A549 (cell line): ENCODE measurements around the gene RNF26. TPM values are rescaled to one million over a fixed set of nuclear protein-coding genes. Genes with fewer than 3 reads are reported as not detected.

Source experiments
- ATAC-seq, 2 experiments: fragments of 200-7000 bp in 1 of 2; fragments of >200 bp in 1 of 2; cut with Nextera tagmentation in 1 of 2; cut with Tn5 transposase in 1 of 2; 3 replicates each; pipeline versions ENCODE4 v1.8.0 to v1.9.1; 2018 to 2020; ENCODE audit warnings: mild to moderate bottlenecking in 1 of 2, moderate library complexity in 1 of 2
- CTCF ChIA-PET: fragments of 300-600 bp; sonication (Branson Sonifier 250); formaldehyde crosslinking; extraction: SDS; loops from one replicate; lab custom pipeline; 2021; ENCODE audit warnings: antibody characterized with exemption, inconsistent platforms; lab: Yijun Ruan, JAX
- POLR2A ChIA-PET: fragments of 350-600 bp; formaldehyde crosslinking; extraction: SDS; loops from one replicate; lab custom pipeline; 2021; ENCODE audit warnings: antibody characterized with exemption, inconsistent platforms; lab: Yijun Ruan, JAX
- DNase-seq, 2 experiments: peaks; one replicate each; pipeline versions ENCODE4 v3.0.0 to v3.0.0-alpha.2; 2011 to 2016; ENCODE audit warnings: low read depth in 1 of 2, low spot score in 1 of 2
- FAIRE-seq: peaks from 2 replicates; lab custom pipeline; 2011; peaks lifted over from hg19 to GRCh38; lab: Jason Lieb, UNC
- H3K27ac ChIP-seq, 2 experiments: fragments of >200 bp; sonication (Bioruptor Twin); formaldehyde crosslinking; 3 replicates each; pipeline ENCODE4 v1.5.1; 2016 to 2017
- H3K4me1 ChIP-seq: fragments of >200 bp; sonication (Bioruptor Twin); formaldehyde crosslinking; 3 replicates; pipeline ENCODE4 v1.6.1; 2016
- H3K4me2 ChIP-seq: fragments of >200 bp; sonication (Bioruptor Twin); formaldehyde crosslinking; 3 replicates; pipeline ENCODE4 v1.6.1; 2016
- H3K4me3 ChIP-seq: fragments of >200 bp; sonication (Bioruptor Twin); formaldehyde crosslinking; 3 replicates; pipeline ENCODE4 v1.5.1; 2016
- H3K9me3 ChIP-seq: fragments of >200 bp; sonication (Bioruptor Twin); formaldehyde crosslinking; 3 replicates; pipeline ENCODE4 v1.6.1; 2016
- BHLHE40 ChIP-seq: IDR thresholded peaks from 2 replicates; pipeline ENCODE4 v1.6.1; 2012; ENCODE audit warnings: low read depth, low read length, inconsistent platforms
- CBX8 ChIP-seq: fragments of 200-600 bp; sonication (generic); IDR thresholded peaks from 2 replicates; pipeline ENCODE4 v1.6.1; 2016
- CEBPB ChIP-seq, 2 experiments: fragments of >200 bp in 1 of 2; sonication (Bioruptor Twin) in 1 of 2; formaldehyde crosslinking in 1 of 2; IDR thresholded peaks; 2 replicates each; pipeline ENCODE4 v1.6.1; 2012 to 2016
- CHD2 ChIP-seq: fragments of 150-350 bp; IDR thresholded peaks from 2 replicates; pipeline ENCODE4 v1.6.1; 2014; ENCODE audit warnings: low read length; ENCODE audit not compliant: partially characterized antibody
- CTCF ChIP-seq: fragments of >200 bp; sonication (Bioruptor Twin); formaldehyde crosslinking; IDR thresholded peaks from 3 replicates; pipeline ENCODE4 v1.5.1; 2016
- EHF ChIP-seq: fragments of 250-450 bp; sonication (Bioruptor Pico); IDR thresholded peaks from 2 replicates; pipeline ENCODE4 v1.5.0; 2020; ENCODE audit warnings: mild to moderate bottlenecking
- ELK1 ChIP-seq: fragments of 150-350 bp; IDR thresholded peaks from 2 replicates; pipeline ENCODE4 v1.6.1; 2014; ENCODE audit warnings: low read depth, mild to moderate bottlenecking, low read length
- FOXS1 ChIP-seq: fragments of 250-450 bp; sonication (Bioruptor Pico); IDR thresholded peaks from 2 replicates; pipeline ENCODE4 v1.5.0; 2020; ENCODE audit warnings: mild to moderate bottlenecking, moderate library complexity
- HEYL ChIP-seq: fragments of 250-450 bp; sonication (Bioruptor Pico); IDR thresholded peaks from 2 replicates; pipeline ENCODE4 v1.8.0; 2021; ENCODE audit warnings: mild to moderate bottlenecking, moderate library complexity
- JUN ChIP-seq, 2 experiments: fragments of >200 bp; sonication (Bioruptor Twin); formaldehyde crosslinking; IDR thresholded peaks; 2 replicates in 1 of 2; 3 replicates in 1 of 2; pipeline ENCODE4 v1.6.1; 2016 to 2017
- KDM1A ChIP-seq: fragments of 200-600 bp; sonication (generic); IDR thresholded peaks from 2 replicates; pipeline ENCODE4 v1.6.1; 2016; ENCODE audit warnings: low read depth, mild to moderate bottlenecking
- KDM5A ChIP-seq: fragments of 200-600 bp; sonication (generic); IDR thresholded peaks from 2 replicates; pipeline ENCODE4 v1.6.1; 2016; ENCODE audit warnings: antibody characterized with exemption, mild to moderate bottlenecking
- MYC ChIP-seq: IDR thresholded peaks from 2 replicates; pipeline ENCODE4 v1.6.1; 2012; ENCODE audit warnings: mild to moderate bottlenecking, inconsistent platforms, low read length, improper control_type of control experiment, borderline replicate concordance
- NPAS2 ChIP-seq: fragments of 250-450 bp; sonication (Bioruptor Pico); IDR thresholded peaks from 2 replicates; pipeline ENCODE4 v1.8.0; 2022; ENCODE audit warnings: mild to moderate bottlenecking, moderate library complexity, borderline replicate concordance
- NR3C1 ChIP-seq: fragments of >200 bp; sonication (Bioruptor Twin); formaldehyde crosslinking; IDR thresholded peaks from 3 replicates; pipeline ENCODE4 v1.6.1; 2017
- PBX3 ChIP-seq: IDR thresholded peaks from 2 replicates; pipeline ENCODE4 v1.6.1; 2012
- RAD21 ChIP-seq, 2 experiments: fragments of >200 bp in 1 of 2; sonication (Bioruptor Twin) in 1 of 2; formaldehyde crosslinking in 1 of 2; IDR thresholded peaks in 1 of 2; conservative IDR thresholded peaks in 1 of 2; 2 replicates in 1 of 2; 3 replicates in 1 of 2; pipeline ENCODE4 v1.6.1; 2012 to 2018; ENCODE audit warnings: inconsistent platforms in 1 of 2
- RFX5 ChIP-seq: fragments of 450-650 bp; IDR thresholded peaks from 2 replicates; pipeline ENCODE4 v1.7.1; 2014; ENCODE audit warnings: antibody characterized with exemption, mild to moderate bottlenecking, moderate library complexity
- SMC3 ChIP-seq: fragments of >200 bp; sonication (Bioruptor Twin); formaldehyde crosslinking; IDR thresholded peaks from 3 replicates; pipeline ENCODE4 v1.6.1; 2018; ENCODE audit warnings: inconsistent platforms
- TFCP2L1 ChIP-seq: fragments of 250-450 bp; sonication (Bioruptor Pico); IDR thresholded peaks from 2 replicates; pipeline ENCODE4 v1.5.0; 2021; ENCODE audit warnings: mild to moderate bottlenecking
- USF2 ChIP-seq: fragments of 450-650 bp; IDR thresholded peaks from 2 replicates; pipeline ENCODE4 v1.6.1; 2014; ENCODE audit warnings: antibody characterized with exemption
- ZFP36 ChIP-seq: fragments of 450-650 bp; IDR thresholded peaks from 2 replicates; pipeline ENCODE4 v1.6.1; 2014; ENCODE audit warnings: borderline replicate concordance; ENCODE audit not compliant: partially characterized antibody
- ZNF302 ChIP-seq: fragments of 250-450 bp; sonication (Bioruptor Pico); IDR thresholded peaks from 2 replicates; pipeline ENCODE4 v1.9.0; 2021; ENCODE audit warnings: inconsistent platforms, mild to moderate bottlenecking, moderate library complexity
- WGBS: methylation state at CpG from one replicate; pipeline ENCODE4 v1.1.6; 2017; ENCODE audit errors: missing lambda C conversion rate; 5-methylcytosine and 5-hydroxymethylcytosine counted together
- polyA plus RNA-seq, 4 experiments: library from polyadenylated mRNA; depleted of rRNA in 3 of 4; stranded (reverse); fragments of >200 nt; fragmentation: RNase III in 1 of 4; extraction: RNeasy Plus Mini Kit Qiagen cat#74134 plus additional on column Dnase treatment in 1 of 4; gene quantifications; 2 replicates in 3 of 4; 3 replicates in 1 of 4; pipeline ENCODE4 v1.2.3, GENCODE V29; 2011 to 2017

Gene RNF26
- polyA plus RNA-seq, 2 of the 4 experiments (the other 2 are of a cell fraction), result 23.5 to 26.5 TPM

- CTCF ChIA-PET, result interaction anchor here (0.5 to 11.6 kb wide), 44 partner anchors 8 to 221 kb away, joined by 3 to 160 read pairs (median 5); partner anchors contain the start of genes C1QTNF5, C2CD2L, CBL and RNF26
- no peak for FAIRE-seq
- peak in 1 of 2 experiments; percentile 63 for DNase-seq
- H3K4me3 ChIP-seq, result no peak overlapping the region
- POLR2A ChIA-PET, result no interaction called here
- no peak overlapping the region for H3K4me2 ChIP-seq
- no peak overlapping the region for H3K27ac ChIP-seq
- no peaks in the 10 kb centered on the region for H3K9me3 ChIP-seq
- ATAC-seq, result peak in 1 of 2 experiments; percentile 41; a peak in 3 of 6 replicates
- 9% methylated on average over 8 of the region's 8 CpGs for WGBS
- TF ChIP-seq ELK1, result no peak
- TF ChIP-seq SMC3, result peak; percentile 43; the same call in 2 of the 3 replicates
- peak; percentile 26; the same call in 1 of the 2 replicates for TF ChIP-seq KDM1A
- no peak for TF ChIP-seq EHF (CRISPR knock-in tag)
- peak; percentile 47 to 64; a peak in 4 of 5 replicates for TF ChIP-seq RAD21 (conservative IDR thresholded peaks at IDR 0.05 in 1 of 2, IDR thresholded peaks at IDR 0.05 in 1 of 2)
- TF ChIP-seq MYC, result no peak
- peak; percentile 69 for TF ChIP-seq CTCF
- no peak for TF ChIP-seq CBX8
- no peak for TF ChIP-seq USF2
- TF ChIP-seq ZFP36, result peak; percentile 98
- TF ChIP-seq NR3C1, result no peak
- TF ChIP-seq CEBPB (IDR thresholded peaks at IDR 0.05), result no peak
- H3K4me1 ChIP-seq, result peaks cover 22% of the 10 kb centered on the region
Observed at GRCh38 chr11:119323532-119324033, 10.7 kb upstream of the RNF26 start.

GRCh38 chr11:119324189-119324588, 10.1 kb upstream of the RNF26 start:
- TF ChIP-seq CTCF, result no peak
- TF ChIP-seq BHLHE40, result no peak
- TF ChIP-seq EHF (CRISPR knock-in tag), result no peak
- no peak for TF ChIP-seq ZFP36
- Histone ChIP-seq H3K27ac (no peak overlapping the region), H3K4me3 (no peak overlapping the region), H3K9me3 (no peaks in the 10 kb centered on the region), H3K4me2 (no peak overlapping the region), H3K4me1 (peaks cover 16% of the 10 kb centered on the region)
- ATAC-seq (no peak), DNase-seq (no peak), FAIRE-seq (no peak)
- WGBS, result 56% methylated on average over 4 of the region's 4 CpGs
- ChIA-PET POLR2A (no interaction called here), CTCF (interaction anchor here (0.5 to 11.6 kb wide), 39 partner anchors 9 to 222 kb away, joined by 3 to 160 read pairs (median 5); partner anchors contain the start of genes C1QTNF5, C2CD2L, CBL and RNF26)

GRCh38 chr11:119329320-119329719, 5.0 kb upstream of the RNF26 start:
- CTCF ChIA-PET, result interaction anchor here (0.9 to 11.6 kb wide), 2 partner anchors 12 to 27 kb away, joined by 3 to 160 read pairs; partner anchors contain the start of gene C1QTNF5
- ATAC-seq (no peak), FAIRE-seq (no peak), DNase-seq (no peak)
- H3K9me3 ChIP-seq, result no peaks in the 10 kb centered on the region
- POLR2A ChIA-PET, result interaction anchor here (0.6 kb wide), 1 partner anchor 9 kb away, joined by 8 read pairs; no protein-coding TSS in a partner anchor
- H3K27ac ChIP-seq, result no peak overlapping the region
- no peak for TF ChIP-seq MYC
- no peak for TF ChIP-seq PBX3
- TF ChIP-seq KDM5A, result no peak
- no peak for TF ChIP-seq NPAS2 (CRISPR knock-in tag)
- TF ChIP-seq NR3C1, result no peak
- no peak for TF ChIP-seq RAD21 (conservative IDR thresholded peaks at IDR 0.05 in 1 of 2, IDR thresholded peaks at IDR 0.05 in 1 of 2)
- TF ChIP-seq USF2, result no peak
- TF ChIP-seq HEYL (CRISPR knock-in tag), result no peak
- no peak for TF ChIP-seq CHD2
- TF ChIP-seq CEBPB (IDR thresholded peaks at IDR 0.05), result no peak
- TF ChIP-seq ZNF302 (CRISPR knock-in tag), result no peak
- no peak for TF ChIP-seq TFCP2L1 (CRISPR knock-in tag)
- no peak for TF ChIP-seq JUN (IDR thresholded peaks at IDR 0.05)
- no peak for TF ChIP-seq FOXS1
- TF ChIP-seq RFX5, result no peak
- H3K4me3 ChIP-seq, result no peak overlapping the region
- WGBS, result 53% methylated on average over 2 of the region's 2 CpGs
- H3K4me1 ChIP-seq, result no peaks in the 10 kb centered on the region
- no peak overlapping the region for H3K4me2 ChIP-seq
